Panc1 (cell line): ENCODE results near the gene KRT72. TPM values are rescaled to one million over a fixed set of nuclear protein-coding genes. Genes with fewer than 3 reads are reported as not detected.

Source experiments
- ATAC-seq: fragments of 200-7000 bp; cut with Tn5 transposase; 2 replicates; pipeline ENCODE4 v1.9.1; 2020; ENCODE audit warnings: mild to moderate bottlenecking, moderate library complexity
- BruUV-seq: library from RNA; stranded (reverse); fragments of 400-500 nt; replicated peaks from 2 replicates; lab custom pipeline; 2021; lab: Mats Ljungman, UMichigan
- CTCF ChIA-PET: fragments of 300-600 bp; sonication (Branson Sonifier 250); formaldehyde crosslinking; loops from one replicate; lab custom pipeline; 2022; ENCODE audit warnings: antibody characterized with exemption; lab: Charles Lee
- POLR2A ChIA-PET: fragments of 300-600 bp; sonication (Branson Sonifier 250); formaldehyde crosslinking; loops from one replicate; lab custom pipeline; 2022; ENCODE audit warnings: antibody characterized with exemption; lab: Charles Lee
- DNase-seq: peaks from one replicate; pipeline ENCODE4 v3.0.0-alpha.2; 2010; ENCODE audit warnings: low read depth, low spot score
- H3K27ac ChIP-seq: 2 replicates; pipeline ENCODE4 v1.5.1; 2011; ENCODE audit warnings: mild to moderate bottlenecking, low read length, inconsistent platforms
- H3K27me3 ChIP-seq: fragments of 200-500 bp; sonication (Bioruptor generic); 2 replicates; pipeline ENCODE4 v1.6.0; 2014; ENCODE audit warnings: low read length, inconsistent platforms; ENCODE audit not compliant: control insufficient read depth, insufficient read depth
- H3K36me3 ChIP-seq: fragments of 200-500 bp; sonication (Bioruptor generic); 2 replicates; pipeline ENCODE4 v1.5.1; 2014; ENCODE audit warnings: inconsistent platforms, mild to moderate bottlenecking, low read length, moderate library complexity; ENCODE audit not compliant: control insufficient read depth, insufficient read depth
- H3K4me1 ChIP-seq: 2 replicates; pipeline ENCODE4 v1.5.1; 2011; ENCODE audit warnings: inconsistent platforms, mild to moderate bottlenecking, low read length, moderate library complexity; ENCODE audit not compliant: control insufficient read depth, insufficient read depth
- H3K4me3 ChIP-seq, 2 experiments: 2 replicates each; pipeline ENCODE4 v1.5.1; 2011 to 2012; ENCODE audit warnings: low read depth in 2 of 2, low read length in 2 of 2, mild to moderate bottlenecking in 2 of 2, inconsistent platforms in 1 of 2, moderate library complexity in 1 of 2
- H3K9me3 ChIP-seq: fragments of 200-500 bp; sonication (Bioruptor generic); 2 replicates; pipeline ENCODE4 v1.5.1; 2014; ENCODE audit warnings: low read depth, mild to moderate bottlenecking, inconsistent platforms, low read length, moderate library complexity; ENCODE audit not compliant: control insufficient read depth, insufficient read depth
- POLR2AphosphoS5 ChIP-seq: IDR thresholded peaks from 2 replicates; pipeline ENCODE4 v1.6.1; 2012; ENCODE audit warnings: mild to moderate bottlenecking, low read depth, low read length, moderate library complexity
- SIN3A ChIP-seq: IDR thresholded peaks from 2 replicates; pipeline ENCODE4 v1.6.1; 2012; ENCODE audit warnings: low read depth, mild to moderate bottlenecking, low read length, moderate library complexity, borderline replicate concordance; ENCODE audit not compliant: insufficient read depth
- TCF7L2 ChIP-seq: IDR thresholded peaks from 2 replicates; pipeline ENCODE4 v1.6.1; 2011; ENCODE audit warnings: mild to moderate bottlenecking, low read depth, low read length, inconsistent platforms
- in situ Hi-C: cut with HindIII; loops from 2 replicates; pipeline ENCODE4 v1.10.0; 2016; ENCODE audit warnings: low sequenced_read_pairs, low pct_unique_long_range_greater_than_20kb
- intact Hi-C: fragments of 100-400 bp; cut with micrococcal nuclease; formaldehyde crosslinking; loops from one replicate; pipeline ENCODE4 v1.10.0; 2022; ENCODE audit not compliant: unreplicated experiment
- total RNA-seq: library from RNA; stranded (reverse); gene quantifications from one replicate; pipeline ENCODE4 v1.2.1, GENCODE V29; 2021; ENCODE audit not compliant: unreplicated experiment
- TF ChIP-seq, protein P1 (sequence below): fragments of 450-650 bp; IDR thresholded peaks from 2 replicates; pipeline ENCODE4 v1.5.1; 2017; ENCODE audit warnings: mild to moderate bottlenecking
- TF ChIP-seq, protein P2 (sequence below), 2 experiments: IDR thresholded peaks; 2 replicates each; pipeline ENCODE4 v1.6.1; 2011 to 2012; ENCODE audit warnings: low read depth in 2 of 2, control low read depth in 1 of 2, low read length in 1 of 2, mild to moderate bottlenecking in 1 of 2, moderate library complexity in 1 of 2; ENCODE audit not compliant: insufficient read depth in 1 of 2

The KRT72 gene
- total RNA-seq, 1 experiment from 2014 or later, result not detected

DNA sequence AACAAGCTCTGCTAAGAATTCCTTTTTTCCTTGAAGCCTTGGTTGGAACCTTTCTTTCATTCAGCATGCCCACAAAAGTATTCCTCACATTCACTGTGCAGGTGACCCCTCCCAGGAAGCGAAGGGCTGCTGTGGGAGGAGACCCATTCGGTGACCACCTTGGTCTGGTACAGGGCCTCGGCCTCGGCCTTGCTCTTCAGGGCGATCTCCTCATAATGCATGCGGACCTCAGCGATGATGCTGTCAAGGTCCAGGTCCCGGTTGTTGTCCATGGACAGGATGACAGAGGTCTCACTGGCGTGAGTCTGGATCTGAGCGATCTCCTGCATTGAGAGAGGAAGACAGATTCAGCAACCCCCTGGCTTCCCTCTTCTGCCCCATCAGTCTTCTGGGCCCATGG is 30.8 kb downstream of the KRT72 start:
- Histone ChIP-seq H3K36me3 (no peaks in the 10 kb centered on the region), H3K9me3 (no peaks in the 10 kb centered on the region), H3K4me3 (no peak overlapping the region), H3K4me1 (no peaks in the 10 kb centered on the region), H3K27me3 (peaks cover 10% of the 10 kb centered on the region), H3K27ac (no peak overlapping the region)
- DNase-seq, result no peak
- CTCF ChIA-PET, result interaction anchor here (1.5 kb wide), 1 partner anchor 309 kb away, joined by 3 read pairs; no protein-coding TSS in a partner anchor
- TF ChIP-seq, protein P1, sequence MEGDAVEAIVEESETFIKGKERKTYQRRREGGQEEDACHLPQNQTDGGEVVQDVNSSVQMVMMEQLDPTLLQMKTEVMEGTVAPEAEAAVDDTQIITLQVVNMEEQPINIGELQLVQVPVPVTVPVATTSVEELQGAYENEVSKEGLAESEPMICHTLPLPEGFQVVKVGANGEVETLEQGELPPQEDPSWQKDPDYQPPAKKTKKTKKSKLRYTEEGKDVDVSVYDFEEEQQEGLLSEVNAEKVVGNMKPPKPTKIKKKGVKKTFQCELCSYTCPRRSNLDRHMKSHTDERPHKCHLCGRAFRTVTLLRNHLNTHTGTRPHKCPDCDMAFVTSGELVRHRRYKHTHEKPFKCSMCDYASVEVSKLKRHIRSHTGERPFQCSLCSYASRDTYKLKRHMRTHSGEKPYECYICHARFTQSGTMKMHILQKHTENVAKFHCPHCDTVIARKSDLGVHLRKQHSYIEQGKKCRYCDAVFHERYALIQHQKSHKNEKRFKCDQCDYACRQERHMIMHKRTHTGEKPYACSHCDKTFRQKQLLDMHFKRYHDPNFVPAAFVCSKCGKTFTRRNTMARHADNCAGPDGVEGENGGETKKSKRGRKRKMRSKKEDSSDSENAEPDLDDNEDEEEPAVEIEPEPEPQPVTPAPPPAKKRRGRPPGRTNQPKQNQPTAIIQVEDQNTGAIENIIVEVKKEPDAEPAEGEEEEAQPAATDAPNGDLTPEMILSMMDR, result no peak
- no peak for TF ChIP-seq SIN3A
- TF ChIP-seq POLR2AphosphoS5, result no peak
- TF ChIP-seq TCF7L2, result no peak
- TF ChIP-seq, protein P2, sequence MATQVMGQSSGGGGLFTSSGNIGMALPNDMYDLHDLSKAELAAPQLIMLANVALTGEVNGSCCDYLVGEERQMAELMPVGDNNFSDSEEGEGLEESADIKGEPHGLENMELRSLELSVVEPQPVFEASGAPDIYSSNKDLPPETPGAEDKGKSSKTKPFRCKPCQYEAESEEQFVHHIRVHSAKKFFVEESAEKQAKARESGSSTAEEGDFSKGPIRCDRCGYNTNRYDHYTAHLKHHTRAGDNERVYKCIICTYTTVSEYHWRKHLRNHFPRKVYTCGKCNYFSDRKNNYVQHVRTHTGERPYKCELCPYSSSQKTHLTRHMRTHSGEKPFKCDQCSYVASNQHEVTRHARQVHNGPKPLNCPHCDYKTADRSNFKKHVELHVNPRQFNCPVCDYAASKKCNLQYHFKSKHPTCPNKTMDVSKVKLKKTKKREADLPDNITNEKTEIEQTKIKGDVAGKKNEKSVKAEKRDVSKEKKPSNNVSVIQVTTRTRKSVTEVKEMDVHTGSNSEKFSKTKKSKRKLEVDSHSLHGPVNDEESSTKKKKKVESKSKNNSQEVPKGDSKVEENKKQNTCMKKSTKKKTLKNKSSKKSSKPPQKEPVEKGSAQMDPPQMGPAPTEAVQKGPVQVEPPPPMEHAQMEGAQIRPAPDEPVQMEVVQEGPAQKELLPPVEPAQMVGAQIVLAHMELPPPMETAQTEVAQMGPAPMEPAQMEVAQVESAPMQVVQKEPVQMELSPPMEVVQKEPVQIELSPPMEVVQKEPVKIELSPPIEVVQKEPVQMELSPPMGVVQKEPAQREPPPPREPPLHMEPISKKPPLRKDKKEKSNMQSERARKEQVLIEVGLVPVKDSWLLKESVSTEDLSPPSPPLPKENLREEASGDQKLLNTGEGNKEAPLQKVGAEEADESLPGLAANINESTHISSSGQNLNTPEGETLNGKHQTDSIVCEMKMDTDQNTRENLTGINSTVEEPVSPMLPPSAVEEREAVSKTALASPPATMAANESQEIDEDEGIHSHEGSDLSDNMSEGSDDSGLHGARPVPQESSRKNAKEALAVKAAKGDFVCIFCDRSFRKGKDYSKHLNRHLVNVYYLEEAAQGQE (IDR thresholded peaks at IDR 0.05; ENCODE audit: insufficient read depth in 1 of 2, low read depth in 2 of 2, low read length in 1 of 2), result no peak
- POLR2A ChIA-PET, result no interaction called here
- in situ Hi-C loops (no loop called here), intact Hi-C loops (no loop called here)
- ATAC-seq, result no peak
- no TSS peak for BruUV-seq

DNA sequence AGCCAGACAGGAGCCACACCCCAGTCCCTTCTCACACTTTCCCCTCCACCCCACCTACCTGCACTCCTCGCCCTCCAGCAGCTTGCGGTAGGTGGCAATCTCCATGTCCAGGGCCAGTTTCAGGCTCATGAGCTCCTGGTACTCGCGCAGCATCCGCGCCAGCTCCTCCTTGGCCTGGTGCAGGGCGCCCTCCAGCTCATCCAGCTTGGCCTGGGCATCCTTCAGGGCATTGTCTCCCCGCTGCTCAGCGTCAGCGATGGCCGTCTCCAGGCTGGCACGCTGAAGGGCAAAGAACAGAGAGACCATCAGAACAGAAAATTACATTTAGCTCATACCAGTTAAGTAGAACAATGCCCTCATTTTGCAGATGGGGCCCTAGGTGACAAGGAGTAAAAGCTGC is 33.2 kb downstream of the KRT72 start:
- DNase-seq (no peak), ATAC-seq (no peak)
- H3K9me3 ChIP-seq, result no peaks in the 10 kb centered on the region
- no peak overlapping the region for H3K27ac ChIP-seq
- no peak overlapping the region for H3K4me3 ChIP-seq
- intact Hi-C loops (no loop called here), in situ Hi-C loops (no loop called here)
- no peaks in the 10 kb centered on the region for H3K36me3 ChIP-seq
- TF ChIP-seq, protein P2 (IDR thresholded peaks at IDR 0.05; ENCODE audit: insufficient read depth in 1 of 2, low read depth in 2 of 2, low read length in 1 of 2), result no peak
- TF ChIP-seq, protein P1, result no peak
- TF ChIP-seq TCF7L2 (no peak), POLR2AphosphoS5 (no peak), SIN3A (no peak)
- no TSS peak for BruUV-seq
- ChIA-PET CTCF (no interaction called here), POLR2A (no interaction called here)
- no peaks in the 10 kb centered on the region for H3K4me1 ChIP-seq
- H3K27me3 ChIP-seq, result peaks cover 23% of the 10 kb centered on the region
